GM19328 (cell line): ENCODE data around the gene INPP5J.
"Not testable (repeated sequence)": the region's sequence is repeated elsewhere in the genome, so short reads cannot be mapped to it uniquely, and the experiment has no call there.

Experiments
- ATAC-seq: cut with Tn5 transposase; IDR thresholded peaks from one replicate; pipeline ENCODE4 v1.9.1; 2021; ENCODE audit warnings: mild to moderate bottlenecking, moderate library complexity; ENCODE audit not compliant: unreplicated experiment

The INPP5J gene

DNA sequence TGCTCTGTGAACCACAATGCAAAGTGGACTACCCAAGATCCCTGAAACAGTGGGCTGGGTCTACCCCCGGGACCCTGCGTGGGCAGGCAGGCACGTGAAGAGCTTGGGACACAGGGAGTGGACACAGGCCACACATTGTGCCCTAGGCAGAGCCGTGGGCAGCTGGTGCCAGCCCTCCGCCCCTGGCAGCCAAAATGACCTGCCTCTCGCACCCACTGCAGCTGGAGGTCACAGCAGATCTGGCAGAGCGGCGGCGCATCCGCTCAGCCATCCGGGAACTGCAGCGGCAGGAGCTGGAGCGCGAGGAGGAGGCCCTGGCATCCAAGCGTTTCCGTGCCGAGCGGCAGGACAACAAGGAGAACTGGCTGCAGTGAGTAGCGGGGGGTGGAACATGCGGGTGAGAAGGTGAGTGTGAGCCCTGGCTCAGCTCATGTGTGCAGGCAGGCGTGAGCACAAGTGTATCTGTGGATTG lies 35.0 kb upstream of the INPP5J start:
- no peak for ATAC-seq

DNA sequence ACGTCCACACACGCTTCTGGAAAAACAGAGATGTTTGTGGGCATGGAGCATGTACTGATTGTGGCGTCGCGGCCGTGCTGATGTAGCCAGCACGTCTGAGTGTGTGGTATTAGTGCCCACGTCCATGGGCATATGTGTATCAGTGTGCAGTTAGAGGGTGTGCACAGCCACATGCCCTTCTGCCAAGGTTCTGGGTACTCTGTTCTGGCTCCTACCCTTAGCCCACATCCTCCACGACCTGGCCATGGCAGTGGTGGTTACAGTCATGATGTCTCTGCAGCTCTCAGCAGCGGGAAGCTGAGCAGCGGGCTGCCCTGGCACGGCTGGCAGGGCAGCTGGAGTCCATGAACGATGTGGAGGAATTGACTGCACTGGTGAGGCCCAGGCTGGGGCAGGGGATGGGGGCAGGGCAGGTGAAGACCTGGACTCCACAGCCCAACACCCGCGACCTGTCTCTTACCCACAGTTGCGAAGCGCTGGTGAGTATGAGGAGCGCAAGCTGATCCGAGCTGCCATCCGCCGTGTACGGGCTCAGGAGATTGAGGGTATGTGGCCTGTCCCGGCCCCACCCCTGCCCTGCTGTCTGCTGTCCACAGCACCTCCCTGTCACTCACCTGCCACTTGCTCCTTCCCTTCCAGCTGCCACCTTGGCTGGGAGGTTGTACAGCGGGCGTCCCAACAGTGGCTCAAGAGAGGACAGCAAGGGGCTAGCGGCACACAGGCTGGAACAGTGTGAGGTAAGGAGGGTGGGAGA lies 34.4 kb upstream of the INPP5J start:
- no peak for ATAC-seq

DNA sequence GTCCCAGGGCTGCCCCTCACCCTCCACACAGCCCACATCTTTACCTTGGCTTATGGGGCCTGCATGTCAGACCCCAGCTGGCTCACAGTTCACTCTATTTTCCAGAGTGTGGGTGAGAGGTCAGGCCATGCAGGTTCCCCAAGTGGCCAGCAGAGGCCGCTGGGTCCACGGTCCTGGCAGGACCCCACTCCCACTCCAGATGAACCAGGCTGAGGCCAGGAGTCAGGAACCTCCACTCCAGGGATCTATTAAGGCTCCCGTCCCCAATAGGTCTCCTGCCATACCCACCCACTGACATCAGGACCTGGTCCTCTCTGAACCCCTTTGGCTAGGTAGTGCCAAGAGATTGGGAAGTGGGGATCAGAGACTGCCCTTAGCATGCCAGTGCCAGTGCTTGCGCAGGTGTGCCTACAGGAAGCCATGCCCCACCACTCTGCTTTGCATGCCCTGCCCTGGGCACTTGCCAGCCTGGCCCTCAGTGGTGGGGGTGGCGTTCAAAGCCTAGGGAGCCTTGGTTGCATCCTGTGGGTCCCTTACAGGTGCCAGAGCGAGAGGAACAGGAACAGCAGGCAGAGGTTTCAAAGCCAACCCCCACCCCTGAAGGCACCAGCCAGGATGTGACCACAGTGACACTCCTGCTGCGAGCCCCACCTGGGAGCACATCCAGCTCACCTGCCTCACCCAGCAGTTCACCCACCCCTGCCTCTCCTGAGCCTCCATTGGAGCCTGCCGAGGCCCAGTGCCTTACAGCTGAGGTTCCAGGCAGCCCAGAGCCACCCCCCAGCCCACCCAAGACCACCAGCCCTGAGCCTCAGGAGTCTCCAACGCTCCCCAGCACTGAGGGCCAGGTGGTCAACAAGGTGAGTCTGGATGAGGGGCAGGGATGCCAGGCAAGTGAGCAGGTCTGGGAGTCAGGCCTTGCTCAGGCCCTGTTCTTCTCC lies 33.3 kb upstream of the INPP5J start:
- ATAC-seq, result no peak

DNA sequence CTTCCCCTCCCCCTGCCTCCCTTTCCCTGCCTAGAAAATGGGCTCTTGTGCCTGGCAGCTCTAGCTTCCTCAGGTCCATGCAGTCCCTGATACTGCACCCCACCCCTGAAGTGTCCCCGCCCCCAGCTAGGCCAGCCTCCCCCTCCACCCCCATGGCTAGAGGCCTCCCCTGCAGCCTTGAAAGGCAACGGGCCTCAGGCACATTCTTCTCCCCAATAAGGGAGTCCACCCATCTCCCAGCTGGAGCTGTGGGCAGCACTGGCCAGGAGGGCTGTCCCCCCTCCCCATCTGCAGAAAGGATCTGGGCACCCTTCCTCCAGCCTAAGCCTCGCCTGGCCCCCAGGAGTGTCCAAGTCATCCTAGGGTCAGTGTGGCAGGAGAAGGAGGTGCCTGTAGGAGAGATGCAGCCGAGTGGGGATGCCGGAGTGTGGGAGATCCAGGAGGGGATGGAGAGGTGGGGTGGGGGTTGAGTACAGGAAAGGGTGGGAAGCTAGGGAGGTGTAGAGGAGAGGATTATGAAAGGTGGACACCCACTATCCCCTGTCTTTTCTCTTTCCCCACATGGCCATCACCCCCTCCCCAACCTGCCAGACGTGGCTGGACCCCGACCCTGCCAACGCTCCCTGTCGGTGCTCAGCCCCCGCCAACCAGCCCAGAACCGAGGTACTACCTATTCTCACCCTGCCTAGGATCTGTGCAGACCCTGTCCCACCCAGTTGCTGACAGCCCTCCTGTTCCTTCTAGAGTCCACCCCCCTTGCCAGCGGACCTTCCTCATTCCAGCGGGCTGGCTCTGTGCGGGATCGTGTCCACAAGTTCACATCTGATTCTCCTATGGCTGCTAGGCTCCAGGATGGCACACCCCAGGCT lies 32.3 kb upstream of the INPP5J start:
- ATAC-seq, result no peak

DNA sequence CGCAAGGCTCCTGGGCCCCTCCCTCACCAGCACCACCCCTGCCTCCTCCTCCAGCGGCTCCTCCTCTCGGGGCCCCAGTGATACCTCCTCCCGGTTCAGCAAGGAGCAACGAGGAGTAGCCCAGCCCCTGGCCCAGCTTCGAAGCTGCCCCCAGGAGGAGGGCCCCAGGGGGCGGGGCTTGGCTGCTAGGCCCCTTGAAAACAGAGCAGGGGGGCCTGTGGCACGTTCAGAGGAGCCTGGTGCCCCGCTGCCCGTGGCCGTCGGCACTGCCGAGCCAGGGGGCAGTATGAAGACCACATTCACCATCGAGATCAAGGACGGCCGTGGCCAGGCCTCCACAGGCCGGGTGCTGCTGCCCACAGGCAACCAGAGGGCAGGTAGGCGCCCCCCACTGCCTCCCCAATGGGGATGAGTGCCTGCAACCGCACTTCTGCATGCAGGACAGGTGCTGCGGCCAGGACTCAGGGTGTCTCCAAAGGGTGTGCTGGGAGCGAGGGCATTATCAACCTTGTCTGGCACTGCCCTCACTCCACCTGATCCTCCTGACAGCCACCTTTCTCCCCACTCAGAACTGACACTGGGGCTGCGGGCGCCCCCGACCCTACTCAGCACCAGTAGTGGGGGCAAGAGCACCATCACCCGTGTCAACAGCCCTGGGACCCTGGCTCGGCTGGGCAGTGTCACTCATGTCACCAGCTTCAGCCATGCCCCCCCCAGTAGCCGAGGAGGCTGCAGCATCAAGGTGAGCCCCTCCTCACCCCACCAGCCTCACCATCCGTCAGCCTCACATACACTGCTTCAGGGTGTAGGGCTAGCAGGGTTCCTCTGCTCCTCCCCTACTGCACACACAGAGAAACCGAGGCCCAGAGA lies 31.4 kb upstream of the INPP5J start:
- no peak for ATAC-seq

DNA sequence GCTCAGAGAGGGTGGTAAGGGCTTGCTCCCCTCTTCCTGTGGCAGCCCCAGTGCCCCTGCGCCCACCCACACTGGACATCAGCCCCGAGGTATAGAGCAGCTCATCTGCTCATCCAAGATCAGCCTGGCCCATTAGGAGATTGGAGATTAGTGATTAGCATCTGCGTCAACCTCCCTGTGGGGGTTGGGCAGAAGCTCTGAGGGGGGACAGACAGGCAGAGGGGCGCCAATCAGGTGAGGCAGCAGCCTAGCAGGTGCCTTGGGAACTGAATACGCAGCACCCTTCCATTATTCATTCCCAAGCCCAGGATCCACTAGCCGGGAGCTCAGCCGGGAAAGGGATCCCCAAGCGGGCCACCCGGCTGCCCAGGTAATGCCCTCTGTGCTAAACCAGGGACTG lies 30.6 kb upstream of the INPP5J start:
- ATAC-seq, result no peak

DNA sequence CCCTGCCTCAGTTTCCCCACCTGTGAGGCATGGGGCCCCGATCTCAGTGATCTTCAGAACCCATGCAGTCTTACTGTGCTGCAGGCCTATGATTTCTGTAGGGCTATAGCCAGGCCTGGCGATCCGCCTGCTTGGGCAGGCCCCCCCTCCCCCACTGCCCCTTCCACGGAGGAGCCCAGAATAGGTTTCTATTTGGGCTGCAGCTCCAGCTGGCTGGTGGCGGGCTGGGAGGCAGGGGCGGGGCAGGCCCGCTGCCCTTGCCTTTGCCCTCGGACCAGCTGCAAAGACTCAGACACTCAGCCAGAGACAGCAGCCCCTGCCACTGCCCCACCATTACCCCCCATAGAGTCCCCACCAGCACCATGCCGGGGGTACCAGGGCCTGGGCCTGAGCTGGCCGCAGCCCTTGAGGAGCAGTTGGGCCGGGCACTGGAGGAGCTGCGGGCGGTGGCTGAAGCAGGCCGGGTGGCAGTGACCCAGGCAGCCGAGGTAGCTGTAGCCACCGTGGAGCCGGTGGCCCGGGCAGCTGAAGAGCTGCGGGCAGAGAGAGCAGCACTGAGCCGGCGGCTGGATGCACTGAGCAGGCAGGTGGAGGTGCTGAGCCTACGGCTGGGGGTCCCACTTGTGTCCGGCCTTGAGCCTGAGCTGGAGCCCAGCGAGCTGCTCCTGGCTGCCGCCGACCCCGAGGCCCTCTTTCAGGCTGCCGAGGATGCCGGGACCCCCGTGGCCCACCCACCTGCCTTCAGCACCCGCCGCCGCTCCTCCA lies 29.5 kb upstream of the INPP5J start:
- ATAC-seq, result no peak

DNA sequence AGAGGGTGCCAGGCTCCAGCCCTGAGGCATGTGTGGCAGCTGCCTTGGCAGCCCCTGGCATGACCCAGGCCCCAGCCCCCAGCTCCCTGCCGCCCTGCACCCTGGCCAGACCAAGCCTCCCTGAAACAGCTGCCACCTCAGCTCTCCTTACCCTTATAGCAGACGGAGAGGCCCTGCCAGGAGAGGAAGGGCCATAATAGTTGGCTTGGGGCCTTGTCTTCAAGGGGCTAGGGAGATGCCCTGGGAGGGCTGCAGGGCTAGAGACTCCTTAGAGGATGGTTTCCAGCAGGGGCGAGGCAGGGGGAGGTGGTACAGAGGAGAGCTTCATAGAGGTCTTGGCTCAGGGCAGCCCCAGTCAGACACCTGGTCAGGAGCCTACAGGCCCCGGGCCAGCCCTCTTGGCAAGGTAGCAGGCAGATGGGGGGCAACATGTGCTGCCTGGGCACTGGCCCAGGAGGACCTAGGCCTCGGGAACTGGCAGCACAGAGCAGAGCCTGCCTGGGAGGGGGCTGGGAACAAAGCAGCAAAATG lies 28.7 kb upstream of the INPP5J start:
- ATAC-seq, result no peak

DNA sequence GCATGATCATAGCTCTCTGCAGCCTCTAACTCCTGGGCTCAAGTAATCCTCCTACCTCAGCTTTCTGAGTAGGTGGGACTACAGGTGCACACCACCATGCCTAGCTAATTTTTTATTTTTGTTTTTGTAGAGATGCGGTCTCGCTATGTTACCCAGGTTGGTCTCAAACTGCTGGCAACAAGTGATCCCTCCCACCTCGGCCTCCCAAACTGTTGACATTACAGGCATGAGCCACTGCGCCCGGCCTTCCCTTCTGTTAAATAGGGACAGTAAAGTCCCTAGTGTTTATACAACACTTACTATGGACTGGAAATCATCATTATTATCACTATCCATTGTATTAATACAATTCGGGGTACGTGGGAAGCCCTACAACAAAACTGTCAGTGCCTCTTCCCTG lies 28.0 kb upstream of the INPP5J start:
- ATAC-seq, result no peak

DNA sequence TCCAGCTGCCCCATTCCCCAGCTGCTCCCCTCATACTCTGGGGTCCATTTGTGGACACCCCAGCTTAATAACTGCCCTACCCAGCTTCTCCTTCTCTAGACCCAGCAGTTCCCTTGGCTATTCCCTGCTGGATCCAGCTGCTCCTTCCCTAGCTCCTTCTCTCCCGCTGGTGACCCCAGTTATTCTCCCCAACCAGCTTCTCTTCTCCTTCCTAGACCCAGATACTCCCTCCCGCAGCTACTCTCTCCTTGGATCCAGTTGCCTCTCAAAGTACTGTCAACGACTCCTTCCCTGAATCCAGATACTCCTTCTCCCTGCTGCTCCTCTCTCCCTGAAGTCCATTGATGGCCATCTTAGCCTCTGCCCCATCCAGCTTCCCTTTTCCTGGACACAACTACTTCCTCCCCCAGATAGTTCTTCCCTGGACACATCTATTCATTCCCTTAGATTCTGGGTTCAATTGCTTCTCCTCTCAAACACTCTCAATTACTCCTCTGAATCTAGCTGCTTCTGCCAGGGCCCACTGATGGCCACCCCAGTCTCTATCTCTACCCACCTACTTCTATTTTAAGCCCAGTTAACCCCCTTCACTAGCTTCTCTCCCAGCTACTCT lies 27.0 kb upstream of the INPP5J start:
- no peak for ATAC-seq

DNA sequence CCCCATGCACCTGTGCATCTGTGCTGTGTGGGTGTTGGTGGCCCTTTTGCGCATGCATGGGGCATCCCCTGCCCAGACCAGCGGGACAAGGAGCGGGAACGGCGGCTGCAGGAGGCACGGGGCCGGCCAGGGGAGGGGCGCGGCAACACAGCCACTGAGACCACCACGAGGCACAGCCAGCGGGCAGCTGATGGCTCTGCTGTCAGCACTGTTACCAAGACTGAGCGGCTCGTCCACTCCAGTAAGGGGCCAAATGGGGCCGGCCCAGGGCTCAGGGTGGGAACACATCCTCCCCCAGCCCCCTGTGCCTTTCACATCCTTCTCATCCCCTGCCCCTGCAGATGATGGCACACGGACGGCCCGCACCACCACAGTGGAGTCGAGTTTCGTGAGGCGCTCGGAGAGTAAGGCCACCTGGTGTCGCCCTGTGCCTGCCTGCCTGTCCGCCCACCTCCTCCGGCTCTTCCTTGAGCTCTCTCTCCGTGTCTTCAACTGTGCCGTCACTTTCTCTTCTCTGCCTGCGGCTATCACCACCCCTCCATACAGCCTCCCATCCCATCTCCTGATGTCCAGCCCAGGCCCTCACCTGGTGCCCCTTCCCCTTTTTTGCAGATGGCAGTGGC lies 26.0 kb upstream of the INPP5J start:
- no peak for ATAC-seq

DNA sequence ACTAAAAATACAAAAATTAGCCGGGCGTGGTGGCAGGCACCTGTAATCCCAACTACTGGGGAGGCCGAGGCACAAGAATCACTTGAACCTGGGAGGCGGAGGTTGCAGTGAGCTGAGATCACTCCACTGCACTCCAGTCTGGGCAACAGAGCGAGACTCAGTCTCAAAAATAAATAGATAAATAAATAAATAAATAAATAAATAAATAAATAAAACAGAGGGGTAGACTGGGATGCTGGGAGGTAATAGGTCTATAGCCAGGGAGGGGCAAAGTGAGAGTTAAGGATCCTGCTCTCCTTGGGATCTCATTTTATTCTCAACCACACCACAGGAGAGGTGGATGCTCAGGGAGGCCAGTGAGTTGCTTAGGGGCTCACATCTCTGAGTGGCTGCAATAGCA lies 25.2 kb upstream of the INPP5J start:
- ATAC-seq, result not testable (repeated sequence)

DNA sequence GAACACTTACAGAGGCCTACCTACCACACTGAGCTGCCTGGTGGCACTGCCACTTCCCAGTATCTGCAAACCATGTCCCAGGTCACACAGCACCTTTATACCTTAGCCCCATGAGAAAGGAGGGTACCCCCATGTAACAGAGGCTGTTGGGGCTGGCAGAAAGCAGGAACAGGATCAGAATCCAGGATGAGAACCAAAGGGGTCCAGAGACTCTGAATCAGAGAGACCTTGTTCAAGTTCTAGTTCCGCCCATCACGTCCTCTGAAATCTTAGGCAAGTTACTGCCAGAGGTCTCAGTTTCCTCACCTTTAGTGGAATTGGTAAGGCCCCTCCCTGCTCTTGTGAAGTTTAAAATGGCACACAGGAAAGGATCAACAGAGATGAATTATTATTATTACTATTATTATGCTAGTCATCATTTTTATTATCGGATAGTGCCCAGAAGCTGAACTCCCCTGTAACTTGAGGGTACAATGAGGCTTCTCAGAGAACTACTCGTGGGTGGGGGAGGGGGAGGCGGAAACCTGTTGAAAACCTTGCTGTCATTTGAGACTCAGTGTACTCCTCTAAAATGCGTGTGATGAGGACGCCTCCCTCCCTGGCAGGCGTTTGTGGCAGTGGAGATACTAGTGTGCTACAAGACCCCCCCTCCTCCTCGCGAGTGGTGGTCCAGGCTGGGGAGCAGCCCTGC lies 24.7 kb upstream of the INPP5J start:
- ATAC-seq, result no peak

DNA sequence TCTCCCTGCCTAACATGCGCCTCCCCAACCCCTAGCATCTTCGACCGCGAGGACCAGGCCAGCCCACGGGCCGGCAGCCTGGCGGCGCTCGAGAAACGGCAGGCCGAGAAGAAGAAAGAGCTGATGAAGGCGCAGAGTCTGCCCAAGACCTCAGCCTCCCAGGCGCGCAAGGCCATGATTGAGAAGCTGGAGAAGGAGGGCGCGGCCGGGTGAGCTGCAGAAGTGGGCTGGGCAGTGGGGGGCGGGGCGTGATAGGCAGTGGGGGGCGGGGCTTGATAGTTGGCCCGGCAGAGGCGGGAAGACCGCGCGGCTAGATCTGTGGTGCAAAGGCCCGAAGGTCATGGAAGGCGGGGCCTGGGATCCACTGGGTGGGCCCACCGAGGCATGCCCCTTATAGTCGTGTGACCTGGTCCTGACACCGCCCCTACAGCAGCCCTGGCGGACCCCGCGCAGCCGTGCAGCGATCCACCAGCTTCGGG lies 24.1 kb upstream of the INPP5J start:
- no peak for ATAC-seq

DNA sequence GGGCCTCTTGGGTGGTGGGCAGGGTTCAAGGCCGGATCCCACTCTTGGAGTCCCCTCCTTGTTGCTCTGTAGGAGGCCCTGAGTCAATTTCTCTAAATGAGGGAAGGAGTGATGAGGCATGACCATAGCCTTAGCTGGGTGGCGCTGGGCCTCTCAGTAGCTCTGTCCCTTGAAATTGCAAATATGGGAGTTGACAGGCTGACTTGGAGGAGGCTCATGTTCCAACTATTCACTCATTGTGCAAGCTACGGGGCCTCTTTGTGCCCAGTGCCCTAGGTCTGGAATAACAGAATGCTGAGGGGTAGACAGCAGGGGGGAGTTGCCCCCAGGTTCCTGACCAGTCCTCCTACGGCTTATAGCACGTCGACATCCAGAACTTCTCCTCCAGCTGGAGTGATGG lies 23.4 kb upstream of the INPP5J start:
- ATAC-seq, result no peak

DNA sequence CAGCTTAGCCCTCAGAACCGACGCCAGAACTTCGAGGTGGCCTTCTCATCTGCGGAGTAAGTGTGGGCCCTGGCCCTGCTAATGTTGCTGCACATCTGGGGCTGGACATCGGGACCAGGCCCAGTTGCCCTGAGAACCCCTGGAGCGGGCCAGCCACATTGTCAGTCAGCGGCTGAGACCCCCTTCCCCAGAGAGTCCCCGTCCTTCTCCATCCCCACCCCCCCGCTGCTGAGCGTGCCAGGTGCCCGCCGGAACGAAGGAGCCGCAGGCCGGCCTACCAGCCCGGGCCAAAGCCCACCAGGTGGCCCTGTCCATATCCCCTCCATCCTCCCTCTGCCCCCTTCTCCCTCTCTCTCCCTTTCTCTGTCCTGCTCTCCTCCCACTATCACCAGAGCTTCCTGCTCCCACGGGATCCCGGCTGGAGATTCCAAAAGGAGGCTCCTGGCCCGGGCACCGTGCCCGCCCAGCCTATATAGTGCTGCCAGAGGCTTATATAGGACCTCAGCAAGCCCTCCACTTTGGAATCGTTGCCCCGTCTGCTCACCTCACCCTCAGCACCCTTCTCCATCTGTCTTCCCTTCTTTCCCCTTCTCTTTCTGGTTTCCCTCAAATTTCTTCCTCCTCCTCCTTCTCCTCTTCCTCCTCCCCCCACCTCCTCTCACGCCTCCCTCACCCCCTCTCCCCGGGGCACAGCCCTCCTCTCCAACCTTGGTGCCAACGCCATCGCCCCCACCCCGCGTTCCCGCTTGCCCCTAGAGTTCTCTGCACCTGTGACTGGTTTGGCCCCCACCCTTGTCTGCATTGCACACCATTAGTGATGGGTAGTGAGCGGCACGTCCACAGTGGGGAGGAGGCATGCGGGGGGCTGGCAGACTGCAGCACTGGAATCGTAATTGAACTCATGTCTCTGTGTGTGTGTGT lies 22.7 kb upstream of the INPP5J start:
- ATAC-seq, result no peak
